Measurements from ENCODE around the gene KRT86.
"Not testable (repeated sequence)": the region's sequence is repeated elsewhere in the genome, so short reads cannot be mapped to it uniquely, and the experiment has no call there.

Gene KRT86

GRCh38 chr12:52267699-52268098 is 6.7 kb upstream of the KRT86 start:
- no peak for DNase-seq (ENCODE audit: low spot score)

GRCh38 chr12:52268212-52268611 is 6.2 kb upstream of the KRT86 start:
- DNase-seq (ENCODE audit: low spot score): no peak

GRCh38 chr12:52270541-52271070 is 3.8 kb upstream of the KRT86 start:
- DNase-seq (ENCODE audit: low spot score): no peak

GRCh38 chr12:52271158-52271557 is 3.3 kb upstream of the KRT86 start:
- no peak for DNase-seq (ENCODE audit: low spot score)

GRCh38 chr12:52275686-52276085 is 1.2 kb downstream of the KRT86 start:
- no peak for DNase-seq (ENCODE audit: low spot score)

- DNase-seq (ENCODE audit: low spot score): no peak
These were observed 3.2 kb downstream of the KRT86 start for GRCh38 chr12:52277486-52278245.

- peak; percentile 84 for DNase-seq (ENCODE audit: low spot score)
These were observed 4.4 kb downstream of the KRT86 start for GRCh38 chr12:52278575-52279421.

GRCh38 chr12:52279422-52280318 is 5.2 kb downstream of the KRT86 start:
- DNase-seq (ENCODE audit: low spot score): no peak

- DNase-seq (ENCODE audit: low spot score): no peak
These were observed 5.9 kb downstream of the KRT86 start for GRCh38 chr12:52280319-52280795.

GRCh38 chr12:52280796-52281560 is 6.5 kb downstream of the KRT86 start:
- DNase-seq (ENCODE audit: low spot score): no peak

- no peak for DNase-seq (ENCODE audit: low spot score)
These were observed 10.2 kb downstream of the KRT86 start for GRCh38 chr12:52284562-52285171.

GRCh38 chr12:52285172-52285745 is 10.8 kb downstream of the KRT86 start:
- no peak for DNase-seq (ENCODE audit: low spot score)

GRCh38 chr12:52285851-52286530 is 11.5 kb downstream of the KRT86 start:
- no peak for DNase-seq (ENCODE audit: low spot score)

- not testable (repeated sequence) for DNase-seq (ENCODE audit: low spot score)
These were observed 12.7 kb downstream of the KRT86 start for GRCh38 chr12:52286857-52287785.

- not testable (repeated sequence) for DNase-seq (ENCODE audit: low spot score)
These were observed 13.7 kb downstream of the KRT86 start for GRCh38 chr12:52287816-52288805.

GRCh38 chr12:52290483-52291134 is 16.2 kb downstream of the KRT86 start:
- not testable (repeated sequence) for DNase-seq (ENCODE audit: low spot score)
